H9 (cell line): ENCODE data around the gene RHBDD1. TPM values are rescaled to one million over a fixed set of nuclear protein-coding genes. Genes with fewer than 3 reads are reported as not detected.

Experiments used
- DNase-seq: peaks from one replicate; pipeline ENCODE4 v3.0.0-alpha.2; 2017
- H2AFZ ChIP-seq: one replicate; pipeline ENCODE4 v1.6.1; 2013; ENCODE audit warnings: mild to moderate bottlenecking, low read length, control low read depth, moderate library complexity
- H2AK5ac ChIP-seq: 2 replicates; pipeline ENCODE4 v1.6.1; 2013; ENCODE audit warnings: low read length, control low read depth, mixed read lengths; ENCODE audit not compliant: insufficient read length
- H2BK120ac ChIP-seq: one replicate; pipeline ENCODE4 v1.6.1; 2013; ENCODE audit warnings: low read depth, mild to moderate bottlenecking, low read length, control low read depth, inconsistent platforms; ENCODE audit not compliant: poor library complexity, severe bottlenecking
- H2BK12ac ChIP-seq: 2 replicates; pipeline ENCODE4 v1.6.1; 2013; ENCODE audit warnings: low read length, control low read depth, mixed read lengths, low read depth; ENCODE audit not compliant: insufficient read length
- H2BK15ac ChIP-seq: 2 replicates; pipeline ENCODE4 v1.6.1; 2013; ENCODE audit warnings: low read depth, low read length, control low read depth
- H2BK20ac ChIP-seq: one replicate; pipeline ENCODE4 v1.6.1; 2013; ENCODE audit warnings: low read depth, mild to moderate bottlenecking, low read length, control low read depth, inconsistent platforms; ENCODE audit not compliant: poor library complexity, severe bottlenecking
- H2BK5ac ChIP-seq: 2 replicates; pipeline ENCODE4 v1.6.1; 2013; ENCODE audit warnings: low read length, control low read depth, mixed read lengths; ENCODE audit not compliant: insufficient read length
- H3K14ac ChIP-seq: 2 replicates; pipeline ENCODE4 v1.6.1; 2013; ENCODE audit warnings: low read length, control low read depth; ENCODE audit not compliant: insufficient read depth
- H3K18ac ChIP-seq: 2 replicates; pipeline ENCODE4 v1.6.1; 2013; ENCODE audit warnings: low read depth, mild to moderate bottlenecking, mixed read lengths, low read length, control low read depth; ENCODE audit not compliant: insufficient read length
- H3K23ac ChIP-seq: 2 replicates; pipeline ENCODE4 v1.6.1; 2013; ENCODE audit warnings: low read length, control low read depth, mixed read lengths, low read depth; ENCODE audit not compliant: insufficient read length
- H3K23me2 ChIP-seq: 2 replicates; pipeline ENCODE4 v1.6.1; 2013; ENCODE audit warnings: low read depth, mild to moderate bottlenecking, mixed read lengths, low read length, control low read depth; ENCODE audit not compliant: insufficient read length, poor library complexity, severe bottlenecking
- H3K27ac ChIP-seq: 2 replicates; pipeline ENCODE4 v1.5.1; 2013; ENCODE audit warnings: low read length, control low read depth, mixed read lengths, low read depth; ENCODE audit not compliant: insufficient read length
- H3K27me3 ChIP-seq: 2 replicates; pipeline ENCODE4 v1.6.1; 2013; ENCODE audit warnings: low read length, control low read depth, inconsistent platforms; ENCODE audit not compliant: insufficient read depth
- H3K4ac ChIP-seq: 2 replicates; pipeline ENCODE4 v1.6.1; 2013; ENCODE audit warnings: low read depth, mild to moderate bottlenecking, control low read depth, inconsistent platforms, low read length, moderate library complexity
- H3K4me1 ChIP-seq: 2 replicates; pipeline ENCODE4 v1.6.1; 2013; ENCODE audit warnings: low read length, control low read depth, inconsistent platforms; ENCODE audit not compliant: insufficient read depth
- H3K4me2 ChIP-seq: 2 replicates; pipeline ENCODE4 v1.6.1; 2013; ENCODE audit warnings: low read length, control low read depth, mixed read lengths; ENCODE audit not compliant: insufficient read length, insufficient read depth
- H3K56ac ChIP-seq: 2 replicates; pipeline ENCODE4 v1.6.1; 2013; ENCODE audit warnings: low read depth, mild to moderate bottlenecking, mixed read lengths, low read length, control low read depth; ENCODE audit not compliant: insufficient read length
- H3K79me1 ChIP-seq: 2 replicates; pipeline ENCODE4 v1.6.1; 2013; ENCODE audit warnings: low read depth, mild to moderate bottlenecking, moderate library complexity, low read length, control low read depth, inconsistent platforms; ENCODE audit not compliant: insufficient read depth, poor library complexity, severe bottlenecking
- H3K79me2 ChIP-seq: 2 replicates; pipeline ENCODE4 v1.6.1; 2013; ENCODE audit warnings: low read length, control low read depth, inconsistent platforms; ENCODE audit not compliant: insufficient read depth
- H3K9ac ChIP-seq: 2 replicates; pipeline ENCODE4 v1.6.1; 2013; ENCODE audit warnings: low read length, control low read depth, mixed read lengths; ENCODE audit not compliant: insufficient read length; ENCODE audit errors: extremely low read depth
- H3K9me3 ChIP-seq: one replicate; pipeline ENCODE4 v1.6.1; 2013; ENCODE audit warnings: low read depth, low read length, inconsistent platforms; ENCODE audit not compliant: control insufficient read depth
- H3T11ph ChIP-seq: one replicate; pipeline ENCODE4 v1.6.1; 2013; ENCODE audit warnings: mild to moderate bottlenecking, low read length, control low read depth, inconsistent platforms
- H4K20me1 ChIP-seq: one replicate; pipeline ENCODE4 v1.6.1; 2013; ENCODE audit not compliant: control insufficient read depth, insufficient read length, insufficient read depth
- H4K5ac ChIP-seq: 2 replicates; pipeline ENCODE4 v1.6.1; 2013; ENCODE audit warnings: low read depth, mild to moderate bottlenecking, mixed read lengths, low read length, control low read depth; ENCODE audit not compliant: insufficient read length
- H4K8ac ChIP-seq: replicated peaks from 2 replicates; pipeline ENCODE4 v1.6.1; 2013; ENCODE audit warnings: low read length, control low read depth, mixed read lengths, low read depth; ENCODE audit not compliant: insufficient read length
- H4K91ac ChIP-seq: 2 replicates; pipeline ENCODE4 v1.6.1; 2013; ENCODE audit warnings: low read depth, mild to moderate bottlenecking, moderate library complexity, mixed read lengths, low read length, control low read depth; ENCODE audit not compliant: insufficient read length
- H3K27ac Mint-ChIP-seq, 3 experiments: 2 replicates in 2 of 3; 3 replicates in 1 of 3; pipeline ENCODE4 v1.8.0; 2020 to 2021; ENCODE audit warnings: mixed read lengths in 3 of 3, mild to moderate bottlenecking in 1 of 3, moderate library complexity in 1 of 3
- H3K27me3 Mint-ChIP-seq: 2 replicates; pipeline ENCODE4 v1.8.0; 2021; ENCODE audit warnings: low read depth, mild to moderate bottlenecking, moderate library complexity, mixed read lengths
- H3K36me3 Mint-ChIP-seq, 3 experiments: 2 replicates in 2 of 3; 3 replicates in 1 of 3; pipeline ENCODE4 v1.8.0; 2020 to 2021; ENCODE audit warnings: low read depth in 3 of 3, mixed read lengths in 3 of 3; ENCODE audit not compliant: insufficient read depth in 1 of 3
- H3K4me1 Mint-ChIP-seq, 2 experiments: 2 replicates each; pipeline ENCODE4 v1.8.0; 2020; ENCODE audit warnings: mixed read lengths in 2 of 2
- H3K4me3 Mint-ChIP-seq, 2 experiments: 2 replicates in 1 of 2; 3 replicates in 1 of 2; pipeline ENCODE4 v1.8.0; 2020 to 2021; ENCODE audit warnings: mild to moderate bottlenecking in 2 of 2, mixed read lengths in 2 of 2, moderate library complexity in 1 of 2
- H3K9me3 Mint-ChIP-seq, 2 experiments: 2 replicates in 1 of 2; 3 replicates in 1 of 2; pipeline ENCODE4 v1.8.0; 2020; ENCODE audit warnings: mild to moderate bottlenecking in 2 of 2, mixed read lengths in 2 of 2, moderate library complexity in 1 of 2
- WGBS: extraction: QIAGEN DNeasy Blood & Tissue Kit; methylation state at CpG from one replicate; pipeline ENCODE4 v1.1.7; 2013; ENCODE audit warnings: missing lambda C conversion rate, low lambda C conversion rate, mixed read lengths; ENCODE audit not compliant: insufficient read length; ENCODE audit errors: extremely low coverage; 5-methylcytosine and 5-hydroxymethylcytosine counted together
- total RNA-seq: library from RNA; stranded (reverse); gene quantifications from 2 replicates; pipeline ENCODE4 v1.2.1, GENCODE V29; 2021
- TF ChIP-seq, protein P1 (sequence below): fragments of 200-600 bp; sonication (generic); conservative IDR thresholded peaks from 3 replicates; pipeline ENCODE4 v1.8.0; 2021; ENCODE audit warnings: antibody characterized with exemption, mild to moderate bottlenecking

RHBDD1 gene
- total RNA-seq, 1 experiment from 2014 or later = 24.9 TPM

DNA sequence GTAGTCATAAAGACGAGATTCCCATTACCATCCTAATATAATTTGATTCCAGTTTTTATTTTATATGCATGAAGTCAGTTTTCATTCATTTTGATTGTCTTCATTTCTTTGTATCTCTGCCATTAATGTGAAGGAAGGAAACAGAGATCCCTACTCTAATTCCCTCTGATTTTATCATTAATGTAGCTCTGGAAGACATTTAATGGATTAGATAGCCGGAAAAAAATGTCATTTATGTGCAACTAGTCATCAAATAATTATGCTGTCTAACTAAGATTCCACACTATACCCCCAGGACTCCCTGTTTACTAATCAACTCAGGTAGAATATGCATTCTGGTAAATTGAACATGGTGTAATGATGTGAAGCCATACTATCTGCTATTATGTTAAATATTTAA is 19.9 kb downstream of the RHBDD1 start:
- Mint-ChIP-seq H3K27me3 (no peaks in the 10 kb centered on the region), H3K36me3 (no peaks in the 10 kb centered on the region), H3K27ac (no peak overlapping the region), H3K4me1 (no peaks in the 10 kb centered on the region), H3K4me3 (no peak overlapping the region), H3K9me3 (no peaks in the 10 kb centered on the region)
- no peak for DNase-seq
- Histone ChIP-seq H3K27ac (no peak overlapping the region), H3K79me1 (no peaks in the 10 kb centered on the region), H3K4me1 (no peaks in the 10 kb centered on the region), H3K14ac (no peak overlapping the region), H3T11ph (no peak overlapping the region), H2AK5ac (no peak overlapping the region), H2BK5ac (no peak overlapping the region), H4K5ac (no peak overlapping the region), H3K9me3 (no peaks in the 10 kb centered on the region), H4K91ac (no peak overlapping the region), H4K8ac (no peak overlapping the region), H3K4me2 (no peak overlapping the region), H3K9ac (no peak overlapping the region), H2BK15ac (no peak overlapping the region), H3K56ac (no peak overlapping the region), H4K20me1 (no peaks in the 10 kb centered on the region), H2AFZ (no peak overlapping the region), H3K18ac (no peak overlapping the region), H2BK120ac (no peak overlapping the region), H3K23ac (no peak overlapping the region), H2BK20ac (no peak overlapping the region), H3K79me2 (no peaks in the 10 kb centered on the region), H2BK12ac (no peak overlapping the region), H3K27me3 (no peaks in the 10 kb centered on the region), H3K23me2 (no peaks in the 10 kb centered on the region), H3K4ac (no peak overlapping the region)
- WGBS = no CpG with 5 or more reads among the region's 2 CpGs
- TF ChIP-seq, protein P1, sequence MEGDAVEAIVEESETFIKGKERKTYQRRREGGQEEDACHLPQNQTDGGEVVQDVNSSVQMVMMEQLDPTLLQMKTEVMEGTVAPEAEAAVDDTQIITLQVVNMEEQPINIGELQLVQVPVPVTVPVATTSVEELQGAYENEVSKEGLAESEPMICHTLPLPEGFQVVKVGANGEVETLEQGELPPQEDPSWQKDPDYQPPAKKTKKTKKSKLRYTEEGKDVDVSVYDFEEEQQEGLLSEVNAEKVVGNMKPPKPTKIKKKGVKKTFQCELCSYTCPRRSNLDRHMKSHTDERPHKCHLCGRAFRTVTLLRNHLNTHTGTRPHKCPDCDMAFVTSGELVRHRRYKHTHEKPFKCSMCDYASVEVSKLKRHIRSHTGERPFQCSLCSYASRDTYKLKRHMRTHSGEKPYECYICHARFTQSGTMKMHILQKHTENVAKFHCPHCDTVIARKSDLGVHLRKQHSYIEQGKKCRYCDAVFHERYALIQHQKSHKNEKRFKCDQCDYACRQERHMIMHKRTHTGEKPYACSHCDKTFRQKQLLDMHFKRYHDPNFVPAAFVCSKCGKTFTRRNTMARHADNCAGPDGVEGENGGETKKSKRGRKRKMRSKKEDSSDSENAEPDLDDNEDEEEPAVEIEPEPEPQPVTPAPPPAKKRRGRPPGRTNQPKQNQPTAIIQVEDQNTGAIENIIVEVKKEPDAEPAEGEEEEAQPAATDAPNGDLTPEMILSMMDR = no peak
